PC-3 (cell line): Measurements from ENCODE around the gene SLIT1. TPM values are rescaled to one million over a fixed set of nuclear protein-coding genes. Genes with fewer than 3 reads are reported as not detected.

Experiments used
- ATAC-seq: fragments of 200-7000 bp; cut with Tn5 transposase; 2 replicates; pipeline ENCODE4 v1.9.1; 2020; ENCODE audit warnings: mild to moderate bottlenecking, moderate library complexity
- BruUV-seq: library from RNA; stranded (reverse); fragments of 400-500 nt; replicated peaks from 2 replicates; lab custom pipeline; 2021; lab: Mats Ljungman, UMichigan
- CTCF ChIA-PET: fragments of 300-600 bp; sonication (Branson Sonifier 250); formaldehyde crosslinking; loops from one replicate; lab custom pipeline; 2022; ENCODE audit warnings: antibody characterized with exemption; lab: Charles Lee
- POLR2A ChIA-PET: fragments of 300-600 bp; sonication (Branson Sonifier 250); formaldehyde crosslinking; loops from one replicate; lab custom pipeline; 2022; ENCODE audit warnings: antibody characterized with exemption; ENCODE audit not compliant: unreplicated experiment; lab: Charles Lee
- DNase-seq: peaks from one replicate; pipeline ENCODE4 v3.0.0-alpha.2; 2015
- H2AFZ ChIP-seq: fragments of 300-600 bp; sonication (generic); 2 replicates; pipeline ENCODE4 v1.6.0; 2016; ENCODE audit warnings: antibody characterized with exemption, low read length
- H3F3A ChIP-seq: fragments of 300-600 bp; sonication (generic); one replicate; pipeline ENCODE4 v1.6.0; 2017; ENCODE audit warnings: antibody characterized with exemption, low read length, control low read depth, mild to moderate bottlenecking; ENCODE audit not compliant: unreplicated experiment
- H3K27ac ChIP-seq: fragments of 300-600 bp; sonication (generic); 2 replicates; pipeline ENCODE4 v1.5.1; 2016; ENCODE audit warnings: mild to moderate bottlenecking, low read length
- H3K27me3 ChIP-seq: fragments of 300-600 bp; sonication (generic); 2 replicates; pipeline ENCODE4 v1.6.1; 2016; ENCODE audit warnings: low read length, mixed read lengths
- H3K36me3 ChIP-seq: fragments of 300-600 bp; sonication (generic); 2 replicates; pipeline ENCODE4 v1.6.1; 2016; ENCODE audit warnings: low read depth, mixed run types, low read length, mixed read lengths
- H3K4me1 ChIP-seq: fragments of 300-600 bp; sonication (generic); 2 replicates; pipeline ENCODE4 v1.5.1; 2016; ENCODE audit warnings: low read length; ENCODE audit not compliant: insufficient read depth
- H3K4me2 ChIP-seq: fragments of 300-600 bp; sonication (generic); 2 replicates; pipeline ENCODE4 v1.6.0; 2016; ENCODE audit warnings: low read length
- H3K4me3 ChIP-seq: fragments of 300-600 bp; sonication (generic); 2 replicates; pipeline ENCODE4 v1.5.1; 2016; ENCODE audit warnings: mild to moderate bottlenecking, low read length, mixed read lengths
- H3K79me2 ChIP-seq: fragments of 300-600 bp; sonication (generic); 2 replicates; pipeline ENCODE4 v1.6.1; 2017; ENCODE audit warnings: low read length, mixed read lengths
- H3K9ac ChIP-seq: fragments of 300-600 bp; sonication (generic); 2 replicates; pipeline ENCODE4 v1.6.0; 2016; ENCODE audit warnings: mild to moderate bottlenecking, low read length
- H3K9me2 ChIP-seq: fragments of 300-600 bp; sonication (generic); replicated peaks from 2 replicates; pipeline ENCODE4 v1.6.1; 2016; ENCODE audit warnings: mixed run types, low read length, mixed read lengths
- H3K9me3 ChIP-seq: fragments of 300-600 bp; sonication (generic); 2 replicates; pipeline ENCODE4 v1.6.1; 2016; ENCODE audit warnings: low read length, mixed read lengths
- H4K20me1 ChIP-seq: fragments of 300-600 bp; sonication (generic); 2 replicates; pipeline ENCODE4 v1.6.1; 2016; ENCODE audit warnings: low read length, mixed read lengths
- EZH2 ChIP-seq: fragments of 300-600 bp; sonication (generic); IDR thresholded peaks from one replicate; pipeline ENCODE4 v1.6.1; 2017; ENCODE audit warnings: antibody characterized with exemption, mild to moderate bottlenecking, low read length; ENCODE audit not compliant: unreplicated experiment
- EZH2phosphoT487 ChIP-seq: fragments of 300-600 bp; sonication (generic); IDR thresholded peaks from 2 replicates; pipeline ENCODE4 v1.6.1; 2018; ENCODE audit warnings: mild to moderate bottlenecking, antibody characterized with exemption, low read length, borderline replicate concordance
- intact Hi-C: fragments of 100-400 bp; cut with micrococcal nuclease; formaldehyde crosslinking; loops from 2 replicates; pipeline ENCODE4 v1.9.0; 2023
- total RNA-seq: library from RNA; depleted of rRNA; stranded (reverse); fragments of >200 nt; gene quantifications from 2 replicates; pipeline ENCODE4 v1.2.3, GENCODE V29; 2014
- TF ChIP-seq, protein P1 (sequence below): fragments of 300-600 bp; sonication (generic); conservative IDR thresholded peaks from 2 replicates; pipeline ENCODE4 v1.5.1; 2017; ENCODE audit warnings: antibody characterized with exemption, low read depth, mild to moderate bottlenecking, low read length

The SLIT1 gene
- total RNA-seq, 1 experiment from 2014 or later, result not detected

DNA sequence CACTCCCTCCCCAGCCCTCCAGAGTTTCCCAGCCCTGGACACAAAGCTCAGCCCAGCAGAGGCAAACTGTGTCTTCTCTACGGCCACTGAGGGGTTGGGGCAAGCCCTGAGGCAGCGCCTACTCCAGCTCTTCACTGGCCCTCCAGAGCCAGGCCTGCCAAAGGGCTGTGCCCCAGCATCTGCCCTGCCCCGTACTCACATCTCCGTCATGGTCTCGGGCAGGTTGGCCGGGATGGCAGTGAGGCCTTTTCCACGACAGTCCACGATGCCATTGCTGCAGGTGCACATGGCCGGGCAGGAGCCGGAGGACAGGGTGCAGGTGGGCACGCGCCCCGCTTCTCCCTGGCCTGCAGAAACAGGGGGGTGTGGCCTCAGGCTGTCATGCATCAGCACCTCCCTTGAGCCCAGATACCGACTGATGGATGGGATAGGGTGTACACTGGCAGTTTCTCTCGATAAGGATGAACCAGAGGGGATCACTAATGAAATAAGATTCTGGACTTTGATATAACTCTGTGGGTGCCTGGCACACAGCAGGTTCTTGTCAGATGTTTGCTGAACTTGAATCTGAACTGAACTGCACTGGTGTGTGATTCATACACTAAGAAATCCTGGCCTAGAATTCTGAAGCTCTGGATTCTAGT is 125.2 kb downstream of the SLIT1 start:
- H3K9me2 ChIP-seq, result no peaks in the 10 kb centered on the region
- no peaks in the 10 kb centered on the region for H3K9me3 ChIP-seq
- TF ChIP-seq, protein P1, sequence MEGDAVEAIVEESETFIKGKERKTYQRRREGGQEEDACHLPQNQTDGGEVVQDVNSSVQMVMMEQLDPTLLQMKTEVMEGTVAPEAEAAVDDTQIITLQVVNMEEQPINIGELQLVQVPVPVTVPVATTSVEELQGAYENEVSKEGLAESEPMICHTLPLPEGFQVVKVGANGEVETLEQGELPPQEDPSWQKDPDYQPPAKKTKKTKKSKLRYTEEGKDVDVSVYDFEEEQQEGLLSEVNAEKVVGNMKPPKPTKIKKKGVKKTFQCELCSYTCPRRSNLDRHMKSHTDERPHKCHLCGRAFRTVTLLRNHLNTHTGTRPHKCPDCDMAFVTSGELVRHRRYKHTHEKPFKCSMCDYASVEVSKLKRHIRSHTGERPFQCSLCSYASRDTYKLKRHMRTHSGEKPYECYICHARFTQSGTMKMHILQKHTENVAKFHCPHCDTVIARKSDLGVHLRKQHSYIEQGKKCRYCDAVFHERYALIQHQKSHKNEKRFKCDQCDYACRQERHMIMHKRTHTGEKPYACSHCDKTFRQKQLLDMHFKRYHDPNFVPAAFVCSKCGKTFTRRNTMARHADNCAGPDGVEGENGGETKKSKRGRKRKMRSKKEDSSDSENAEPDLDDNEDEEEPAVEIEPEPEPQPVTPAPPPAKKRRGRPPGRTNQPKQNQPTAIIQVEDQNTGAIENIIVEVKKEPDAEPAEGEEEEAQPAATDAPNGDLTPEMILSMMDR, result no peak
- TF ChIP-seq EZH2phosphoT487, result no peak
- TF ChIP-seq EZH2, result no peak
- intact Hi-C loops, result no loop called here
- no peaks in the 10 kb centered on the region for H3K27me3 ChIP-seq
- H3K4me2 ChIP-seq, result no peak overlapping the region
- no peaks in the 10 kb centered on the region for H3K79me2 ChIP-seq
- no peaks in the 10 kb centered on the region for H4K20me1 ChIP-seq
- H3K4me1 ChIP-seq, result peaks cover 10% of the 10 kb centered on the region; the same call in 1 of the 2 replicates
- DNase-seq, result no peak
- no peak for ATAC-seq
- H3K9ac ChIP-seq, result no peak overlapping the region
- no peak overlapping the region for H3K4me3 ChIP-seq
- no peaks in the 10 kb centered on the region for H3F3A ChIP-seq
- no peak overlapping the region for H3K27ac ChIP-seq
- BruUV-seq, result no TSS peak
- no peaks in the 10 kb centered on the region for H3K36me3 ChIP-seq
- CTCF ChIA-PET, result no interaction called here
- H2AFZ ChIP-seq, result no peak overlapping the region
- POLR2A ChIA-PET, result no interaction called here

DNA sequence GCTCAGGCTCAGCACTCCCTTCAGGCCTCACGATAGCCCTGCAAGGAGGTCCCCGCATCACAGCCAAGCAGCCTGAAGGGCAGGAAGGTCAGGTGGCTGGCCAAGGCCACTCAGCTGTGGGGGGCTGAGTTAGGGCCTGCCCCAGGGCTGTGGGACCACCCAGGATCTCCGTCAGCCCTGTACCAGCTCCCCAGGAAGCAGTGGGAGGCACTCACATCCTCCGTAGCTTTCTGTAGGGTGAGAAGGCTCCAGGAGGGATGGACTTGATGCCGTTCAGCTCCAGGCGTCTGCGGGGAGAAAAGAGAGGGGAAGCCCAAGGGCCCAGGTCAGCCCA is 125.9 kb downstream of the SLIT1 start:
- intact Hi-C loops, result no loop called here
- no peaks in the 10 kb centered on the region for H3K27me3 ChIP-seq
- TF ChIP-seq EZH2, result no peak
- no peak for TF ChIP-seq EZH2phosphoT487
- TF ChIP-seq, protein P1, result no peak
- H3K9me2 ChIP-seq, result no peaks in the 10 kb centered on the region
- peaks cover 4% of the 10 kb centered on the region; the same call in 1 of the 2 replicates for H3K4me1 ChIP-seq
- H3K9me3 ChIP-seq, result no peaks in the 10 kb centered on the region
- POLR2A ChIA-PET, result interaction anchor here (0.6 kb wide), 1 partner anchor 130 kb away, joined by 4 read pairs; no protein-coding TSS in a partner anchor
- no peak overlapping the region for H3K9ac ChIP-seq
- H3K4me3 ChIP-seq, result no peak overlapping the region
- H3K27ac ChIP-seq, result no peak overlapping the region
- no peaks in the 10 kb centered on the region for H3F3A ChIP-seq
- no TSS peak for BruUV-seq
- CTCF ChIA-PET, result no interaction called here
- H3K4me2 ChIP-seq, result no peak overlapping the region
- H4K20me1 ChIP-seq, result no peaks in the 10 kb centered on the region
- ATAC-seq (no peak), DNase-seq (no peak)
- H3K79me2 ChIP-seq, result no peaks in the 10 kb centered on the region
- no peaks in the 10 kb centered on the region for H3K36me3 ChIP-seq
- H2AFZ ChIP-seq, result no peak overlapping the region
